NOMO-1 treated with DMSO at 0.1 percent for 48 hours (cell line): ENCODE results near the gene FEN1.

Experiments
- DNase-seq: peaks from one replicate; lab custom pipeline; 2025; ENCODE audit not compliant: unreplicated experiment; lab: John Stamatoyannopoulos, UW

FEN1 gene

GRCh38 chr11:61840371-61840770 lies 47.7 kb downstream of the FEN1 start:
- no peak for DNase-seq

- no peak for DNase-seq
Observed at GRCh38 chr11:61841636-61842527, 49.2 kb downstream of the FEN1 start.

- no peak for DNase-seq
Observed at GRCh38 chr11:61842528-61842820, 49.8 kb downstream of the FEN1 start.

DNA sequence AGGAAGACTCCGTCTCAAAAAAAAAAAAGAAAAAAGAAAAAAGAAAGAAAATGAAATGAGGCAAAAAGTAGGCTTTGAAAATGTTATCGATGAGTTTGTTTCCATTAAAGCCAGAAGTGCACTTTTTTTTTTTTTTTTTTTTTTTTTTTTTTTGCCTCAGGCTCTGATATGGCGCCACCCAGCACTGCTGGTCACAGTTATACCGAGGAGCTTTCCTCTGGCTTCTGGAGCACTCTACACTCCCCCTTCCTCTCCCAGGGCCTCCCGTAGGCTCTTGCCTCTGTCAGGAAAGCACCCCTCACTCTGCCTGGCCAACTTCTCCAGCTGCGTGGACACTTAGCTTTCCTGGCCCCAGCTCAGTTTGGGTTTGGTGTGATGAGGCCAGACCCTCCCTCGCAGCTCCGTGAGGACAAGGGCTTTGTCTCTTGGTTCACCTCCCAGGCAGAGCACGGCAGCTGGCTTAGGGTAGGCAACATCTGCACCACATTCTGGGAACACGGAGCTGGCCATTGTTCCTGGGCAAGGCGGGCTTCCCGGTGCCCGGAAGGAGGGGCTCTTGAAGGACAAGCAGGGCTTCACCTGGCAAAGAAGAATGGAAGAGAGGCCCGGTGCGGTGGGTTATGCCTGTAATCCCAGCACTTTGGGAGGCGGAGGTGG lies 52.3 kb downstream of the FEN1 start:
- DNase-seq = no peak

DNA sequence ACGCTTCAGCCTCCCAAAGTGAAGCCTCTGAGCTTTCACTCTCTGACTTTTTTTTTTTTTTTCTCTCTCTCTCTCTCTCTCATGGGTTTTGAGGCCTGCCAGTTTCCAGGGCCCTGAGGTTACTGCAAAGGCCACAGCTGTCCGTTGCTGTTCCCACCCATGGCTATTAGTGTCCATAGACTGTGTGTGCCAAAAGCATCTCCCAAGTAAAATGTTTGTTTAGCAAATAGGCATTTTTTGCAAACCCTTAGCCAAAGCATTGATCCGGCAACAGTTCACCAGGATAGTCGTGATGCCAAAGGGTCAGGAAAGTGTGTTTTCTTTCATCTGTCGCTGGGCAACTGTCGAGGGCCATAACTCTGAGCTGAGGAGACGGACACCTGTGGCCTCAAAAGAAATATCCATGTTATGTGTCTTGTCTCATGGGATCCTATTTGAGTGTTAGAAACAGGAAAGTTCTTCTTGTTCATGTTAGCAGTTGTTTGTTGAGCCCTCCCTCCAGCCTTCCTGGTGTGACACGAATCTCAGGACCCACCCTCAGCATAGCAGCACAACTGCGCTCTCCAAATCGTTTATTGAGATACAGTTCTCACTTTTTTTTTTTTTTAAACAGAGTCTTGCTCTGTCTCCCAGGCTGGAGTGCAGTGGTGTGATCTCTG lies 53.8 kb downstream of the FEN1 start:
- DNase-seq = no peak
